ENCODE measurements around the gene GALNT3.

DNA sequence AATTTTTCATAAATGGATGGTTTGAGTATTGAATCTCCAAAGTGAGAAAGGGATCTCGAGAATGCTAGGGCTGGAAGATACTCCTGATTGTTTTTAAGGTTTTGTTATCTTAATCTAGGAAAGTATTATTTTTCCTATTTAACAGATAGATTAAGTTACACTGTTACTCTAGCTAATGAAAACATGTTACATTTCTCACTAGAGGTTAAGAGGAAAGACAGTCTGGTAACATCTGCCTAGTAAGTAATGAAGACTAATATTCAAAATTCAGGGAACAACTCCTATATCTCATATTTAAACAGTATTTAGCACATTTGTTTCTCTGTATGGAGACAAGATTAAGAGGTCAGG is 2.0 kb downstream of the GALNT3 start:
- TF ChIP-seq, protein P1, sequence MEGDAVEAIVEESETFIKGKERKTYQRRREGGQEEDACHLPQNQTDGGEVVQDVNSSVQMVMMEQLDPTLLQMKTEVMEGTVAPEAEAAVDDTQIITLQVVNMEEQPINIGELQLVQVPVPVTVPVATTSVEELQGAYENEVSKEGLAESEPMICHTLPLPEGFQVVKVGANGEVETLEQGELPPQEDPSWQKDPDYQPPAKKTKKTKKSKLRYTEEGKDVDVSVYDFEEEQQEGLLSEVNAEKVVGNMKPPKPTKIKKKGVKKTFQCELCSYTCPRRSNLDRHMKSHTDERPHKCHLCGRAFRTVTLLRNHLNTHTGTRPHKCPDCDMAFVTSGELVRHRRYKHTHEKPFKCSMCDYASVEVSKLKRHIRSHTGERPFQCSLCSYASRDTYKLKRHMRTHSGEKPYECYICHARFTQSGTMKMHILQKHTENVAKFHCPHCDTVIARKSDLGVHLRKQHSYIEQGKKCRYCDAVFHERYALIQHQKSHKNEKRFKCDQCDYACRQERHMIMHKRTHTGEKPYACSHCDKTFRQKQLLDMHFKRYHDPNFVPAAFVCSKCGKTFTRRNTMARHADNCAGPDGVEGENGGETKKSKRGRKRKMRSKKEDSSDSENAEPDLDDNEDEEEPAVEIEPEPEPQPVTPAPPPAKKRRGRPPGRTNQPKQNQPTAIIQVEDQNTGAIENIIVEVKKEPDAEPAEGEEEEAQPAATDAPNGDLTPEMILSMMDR (IDR thresholded peaks at IDR 0.05): no peak
- no peak for TF ChIP-seq POLR2A (IDR thresholded peaks at IDR 0.05)
- no peak for TF ChIP-seq EP300 (IDR thresholded peaks at IDR 0.05; ENCODE audit: low read depth)
- no peak for TF ChIP-seq POLR2AphosphoS5 (IDR thresholded peaks at IDR 0.05)
